ENCODE data around the gene RAD51B. TPM values are rescaled to one million over a fixed set of nuclear protein-coding genes. Genes with fewer than 3 reads are reported as not detected.

RAD51B gene
- total and polyA plus RNA-seq, 4 experiments from 2014 or later = 22.0 to 35.7 (median 31.4) TPM

DNA sequence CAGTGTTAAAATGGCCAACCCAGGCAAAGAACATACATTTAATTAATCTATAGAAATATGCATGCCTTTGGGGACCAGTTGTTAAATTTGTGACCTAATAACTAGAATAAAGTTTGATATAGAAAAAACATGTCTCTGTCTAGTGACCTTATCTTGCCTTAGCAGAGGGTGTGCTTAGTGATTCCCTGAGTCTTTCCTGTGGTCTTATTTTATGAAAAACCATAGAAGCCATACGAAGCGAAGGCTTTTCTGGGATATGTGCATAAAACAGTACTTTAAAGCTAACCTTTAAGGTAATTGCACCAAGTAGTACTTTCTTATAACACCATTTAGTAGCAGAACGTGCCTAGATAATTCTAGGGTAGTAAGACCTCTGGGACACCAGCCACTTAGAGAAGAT is 593.9 kb downstream of the RAD51B start:
- H3K4me3 Mint-ChIP-seq = no peak overlapping the region
- intact Hi-C loops (cut with micrococcal nuclease) = no loop called here
- Histone ChIP-seq H3K4me1 (ENCODE audit: insufficient read depth, low read length) (peaks cover 4% of the 10 kb centered on the region), H3K9me3 (ENCODE audit: control insufficient read depth in 1 of 2, low read length in 2 of 2) (no peaks in the 10 kb centered on the region), H3K27me3 (ENCODE audit: insufficient read depth, low read length) (no peaks in the 10 kb centered on the region), H3K36me3 (ENCODE audit: insufficient read depth, low read length) (no peaks in the 10 kb centered on the region), H3K4me3 (ENCODE audit: low read length in 2 of 2) (no peak overlapping the region), H3K27ac (ENCODE audit: low read depth, low read length) (no peak overlapping the region)
- ChIA-PET POLR2A (ENCODE audit: partially characterized antibody) (interaction anchor here (1.1 to 1.5 kb wide), 2 partner anchors 373 to 375 kb away, joined by 4 read pairs; no protein-coding TSS in a partner anchor), CTCF (ENCODE audit: partially characterized antibody) (no interaction called here)
- H3K36me3 Mint-ChIP-seq = peaks cover 0 to 6% of the 10 kb centered on the region in 2 donors
- no peak overlapping the region for H3K27ac Mint-ChIP-seq
- peaks cover 7 to 18% (median 9%) of the 10 kb centered on the region in 4 donors for H3K4me1 Mint-ChIP-seq
- no peak for DNase-seq
- no peaks in the 10 kb centered on the region for H3K9me3 Mint-ChIP-seq
- no peaks in the 10 kb centered on the region for H3K27me3 Mint-ChIP-seq

DNA sequence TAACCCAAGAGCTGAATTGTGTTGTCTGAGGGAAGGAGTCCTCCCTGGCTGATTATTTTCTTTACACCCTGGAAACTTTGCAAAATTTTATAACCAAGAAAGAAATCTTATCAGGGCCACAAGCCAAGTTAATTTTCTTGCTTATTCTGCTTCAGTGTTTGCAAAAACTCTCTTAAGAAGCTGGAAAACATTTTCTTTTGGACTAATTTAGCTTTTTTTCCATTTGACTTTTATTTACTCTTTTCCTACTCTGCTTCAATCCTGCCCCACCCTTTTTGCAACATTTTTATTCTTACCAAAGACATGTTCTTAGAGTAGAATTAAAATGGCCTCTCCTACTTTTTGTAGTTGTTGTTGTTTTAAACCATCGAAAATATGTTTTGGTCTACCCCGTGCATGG is 594.5 kb downstream of the RAD51B start:
- ChIA-PET CTCF (ENCODE audit: partially characterized antibody) (no interaction called here), POLR2A (ENCODE audit: partially characterized antibody) (interaction anchor here (1.5 kb wide), 1 partner anchor 372 kb away, joined by 4 read pairs; no protein-coding TSS in a partner anchor)
- H3K36me3 ChIP-seq (ENCODE audit: insufficient read depth, low read length) = no peaks in the 10 kb centered on the region
- Mint-ChIP-seq H3K27me3 (no peaks in the 10 kb centered on the region), H3K27ac (no peak overlapping the region), H3K36me3 (peaks cover 0 to 6% of the 10 kb centered on the region in 2 donors), H3K9me3 (no peaks in the 10 kb centered on the region), H3K4me1 (peaks cover 5 to 20% (median 7%) of the 10 kb centered on the region in 4 donors), H3K4me3 (no peak overlapping the region)
- no peak for DNase-seq
- intact Hi-C loops (cut with micrococcal nuclease) = no loop called here
- no peaks in the 10 kb centered on the region for H3K27me3 ChIP-seq (ENCODE audit: insufficient read depth, low read length)
- no peaks in the 10 kb centered on the region for H3K4me1 ChIP-seq (ENCODE audit: insufficient read depth, low read length)
- H3K9me3 ChIP-seq (ENCODE audit: control insufficient read depth in 1 of 2, low read length in 2 of 2) = no peaks in the 10 kb centered on the region
- no peak overlapping the region for H3K27ac ChIP-seq (ENCODE audit: low read depth, low read length)
- no peak overlapping the region for H3K4me3 ChIP-seq (ENCODE audit: low read length in 2 of 2)

DNA sequence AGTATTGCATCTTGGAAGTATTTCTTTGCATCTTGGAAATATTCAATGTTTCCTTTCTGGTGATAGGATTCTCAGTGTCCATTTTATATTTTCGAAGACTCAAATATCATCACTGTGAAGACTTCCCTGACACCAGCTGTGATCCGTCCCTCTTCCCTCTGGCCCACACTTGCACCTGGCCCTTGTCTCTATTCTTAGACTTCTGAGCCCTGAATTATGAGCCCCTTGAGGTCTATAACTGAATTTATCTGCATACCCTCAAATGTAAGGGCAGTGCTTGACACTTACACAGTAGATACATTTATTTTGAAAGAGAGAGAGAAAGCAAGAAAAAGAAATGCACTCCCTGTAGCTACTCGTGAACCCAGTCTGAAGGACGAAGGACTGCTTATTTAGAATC is 596.6 kb downstream of the RAD51B start:
- Histone ChIP-seq H3K36me3 (ENCODE audit: insufficient read depth, low read length) (no peaks in the 10 kb centered on the region), H3K9me3 (ENCODE audit: control insufficient read depth in 1 of 2, low read length in 2 of 2) (no peaks in the 10 kb centered on the region), H3K4me3 (ENCODE audit: low read length in 2 of 2) (no peak overlapping the region), H3K27me3 (ENCODE audit: insufficient read depth, low read length) (no peaks in the 10 kb centered on the region), H3K27ac (ENCODE audit: low read depth, low read length) (no peak overlapping the region), H3K4me1 (ENCODE audit: insufficient read depth, low read length) (peaks cover 6% of the 10 kb centered on the region)
- intact Hi-C loops (cut with micrococcal nuclease) = no loop called here
- no peaks in the 10 kb centered on the region for H3K27me3 Mint-ChIP-seq
- no peaks in the 10 kb centered on the region for H3K9me3 Mint-ChIP-seq
- POLR2A ChIA-PET (ENCODE audit: partially characterized antibody) = interaction anchor here (1.4 kb wide), 1 partner anchor 373 kb away, joined by 3 read pairs; no protein-coding TSS in a partner anchor
- CTCF ChIA-PET (ENCODE audit: partially characterized antibody) = interaction anchor here (1.9 kb wide), 1 partner anchor 401 kb away, joined by 4 read pairs; no protein-coding TSS in a partner anchor
- no peak overlapping the region for H3K27ac Mint-ChIP-seq
- peaks cover 3 to 20% (median 9%) of the 10 kb centered on the region in 4 donors for H3K4me1 Mint-ChIP-seq
- H3K36me3 Mint-ChIP-seq = peaks cover 0 to 6% of the 10 kb centered on the region in 2 donors
- DNase-seq = no peak
- H3K4me3 Mint-ChIP-seq = no peak overlapping the region

DNA sequence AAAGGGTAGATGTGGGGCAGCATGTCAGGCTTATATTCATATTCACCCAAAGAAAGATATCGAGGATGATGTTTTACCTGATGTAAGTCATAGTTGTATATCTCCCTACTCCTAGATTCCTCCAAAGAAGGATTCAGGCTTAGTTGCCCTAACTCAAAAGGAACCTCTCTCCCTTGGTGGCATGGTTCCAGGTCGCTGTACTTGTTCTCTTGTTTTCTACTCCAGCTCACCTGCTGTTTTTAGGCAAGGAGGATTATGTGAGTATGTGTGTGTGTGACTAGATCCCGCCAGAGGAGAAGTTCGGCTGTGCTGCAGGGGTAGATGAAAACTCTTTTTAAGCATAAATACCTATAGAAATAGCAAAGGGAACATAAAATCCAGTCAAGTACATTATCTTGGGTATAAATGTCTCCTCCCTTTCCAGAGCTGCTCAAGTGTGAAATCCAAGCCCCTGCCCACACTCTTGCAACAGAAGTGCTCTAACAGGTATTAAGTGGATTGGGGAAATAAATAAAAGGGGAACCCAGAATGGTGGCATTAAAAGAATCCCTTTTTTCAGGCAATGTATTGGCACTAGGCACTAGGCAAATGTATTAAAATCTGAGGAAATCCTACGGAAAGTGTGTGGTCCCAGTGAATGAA is 597.6 kb downstream of the RAD51B start:
- no peak overlapping the region for H3K4me3 ChIP-seq (ENCODE audit: low read length in 2 of 2)
- CTCF ChIA-PET (ENCODE audit: partially characterized antibody) = interaction anchor here (1.9 kb wide), 1 partner anchor 400 kb away, joined by 4 read pairs; no protein-coding TSS in a partner anchor
- no peaks in the 10 kb centered on the region for H3K27me3 ChIP-seq (ENCODE audit: insufficient read depth, low read length)
- intact Hi-C loops (cut with micrococcal nuclease) = no loop called here
- Mint-ChIP-seq H3K27ac (peak overlapping the region in 1 of 7 donors; percentile 12), H3K9me3 (no peaks in the 10 kb centered on the region), H3K36me3 (peaks cover 0 to 6% of the 10 kb centered on the region in 2 donors), H3K4me1 (peaks cover 3 to 20% (median 9%) of the 10 kb centered on the region in 4 donors), H3K4me3 (no peak overlapping the region), H3K27me3 (no peaks in the 10 kb centered on the region)
- POLR2A ChIA-PET (ENCODE audit: partially characterized antibody) = no interaction called here
- no peak overlapping the region for H3K27ac ChIP-seq (ENCODE audit: low read depth, low read length)
- no peaks in the 10 kb centered on the region for H3K36me3 ChIP-seq (ENCODE audit: insufficient read depth, low read length)
- H3K9me3 ChIP-seq (ENCODE audit: control insufficient read depth in 1 of 2, low read length in 2 of 2) = no peaks in the 10 kb centered on the region
- no peak for DNase-seq
- peaks cover 6% of the 10 kb centered on the region for H3K4me1 ChIP-seq (ENCODE audit: insufficient read depth, low read length)

DNA sequence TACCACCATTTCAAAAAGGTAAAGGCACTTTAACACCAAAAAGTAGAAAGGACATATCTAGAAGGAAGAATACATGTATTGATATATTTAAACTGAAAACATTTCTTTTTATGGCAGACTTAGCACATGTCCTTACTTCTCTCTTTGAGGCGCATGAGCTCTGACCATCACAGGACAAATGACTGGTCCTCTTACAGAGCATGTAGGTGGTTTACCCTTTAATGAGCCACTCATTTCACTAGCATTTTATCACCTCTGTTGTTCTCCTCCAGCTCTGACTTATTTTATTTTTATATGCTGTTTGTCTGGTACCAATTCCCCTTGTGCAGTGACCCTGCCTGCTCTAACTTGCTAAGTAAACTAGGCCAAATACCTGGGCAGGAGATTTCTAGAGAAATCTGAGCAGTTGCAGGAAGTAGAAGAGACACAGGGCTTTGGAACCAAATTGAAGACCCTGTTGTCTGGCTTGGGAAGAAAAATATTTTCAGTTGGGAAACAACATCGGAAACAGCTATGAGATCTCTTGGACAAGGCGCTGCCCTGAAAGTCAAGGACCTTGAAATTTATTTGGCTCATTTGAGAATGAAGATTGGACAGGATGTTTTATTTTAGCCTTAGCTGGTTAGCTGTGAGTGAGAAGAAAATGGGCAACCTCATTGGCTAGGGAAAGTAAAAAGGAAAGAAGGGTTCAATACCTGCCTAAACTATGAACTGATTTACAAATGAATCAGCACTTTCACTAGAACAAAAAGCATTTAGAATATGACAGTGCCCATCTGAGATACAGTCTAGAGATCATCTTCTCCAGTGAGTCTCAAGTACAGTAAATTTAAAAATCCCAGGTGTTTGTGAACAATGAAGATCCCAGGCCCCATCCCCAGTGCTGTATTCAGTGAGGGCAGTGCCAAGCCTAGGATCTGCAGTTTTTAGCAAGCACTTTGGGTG is 598.9 kb downstream of the RAD51B start:
- Mint-ChIP-seq H3K4me3 (no peak overlapping the region), H3K27ac (peak overlapping the region in 1 of 7 donors; percentile 19), H3K9me3 (no peaks in the 10 kb centered on the region), H3K27me3 (no peaks in the 10 kb centered on the region), H3K36me3 (peaks cover 0 to 9% of the 10 kb centered on the region in 2 donors), H3K4me1 (peaks cover 3 to 20% (median 9%) of the 10 kb centered on the region in 4 donors)
- Histone ChIP-seq H3K27ac (ENCODE audit: low read depth, low read length) (no peak overlapping the region), H3K36me3 (ENCODE audit: insufficient read depth, low read length) (no peaks in the 10 kb centered on the region), H3K27me3 (ENCODE audit: insufficient read depth, low read length) (no peaks in the 10 kb centered on the region), H3K4me3 (ENCODE audit: low read length in 2 of 2) (no peak overlapping the region), H3K4me1 (ENCODE audit: insufficient read depth, low read length) (peaks cover 6% of the 10 kb centered on the region), H3K9me3 (ENCODE audit: control insufficient read depth in 1 of 2, low read length in 2 of 2) (no peaks in the 10 kb centered on the region)
- DNase-seq = no peak
- intact Hi-C loops (cut with micrococcal nuclease) = no loop called here
- ChIA-PET CTCF (ENCODE audit: partially characterized antibody) (interaction anchor here (1.5 to 1.9 kb wide), 2 partner anchors 370 to 398 kb away, joined by 4 read pairs; no protein-coding TSS in a partner anchor), POLR2A (ENCODE audit: partially characterized antibody) (no interaction called here)

DNA sequence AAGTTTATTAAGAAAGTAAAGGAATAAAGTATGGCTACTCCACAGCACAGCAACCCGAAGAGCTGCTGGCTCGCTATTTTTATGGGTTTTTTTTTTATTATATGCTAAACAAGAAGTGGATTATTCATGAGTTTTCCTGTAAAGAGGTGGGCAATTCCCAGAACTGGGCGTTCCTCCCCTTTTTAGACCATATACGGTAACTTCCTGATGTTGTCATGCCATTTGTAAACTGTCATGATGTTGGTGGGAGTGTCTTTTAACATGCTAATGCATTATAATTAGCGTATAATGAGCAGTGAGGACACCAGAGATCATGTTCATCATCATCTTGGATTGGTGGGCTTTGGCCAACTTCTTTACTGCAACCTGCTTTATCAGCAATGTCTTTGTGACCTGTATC is 600.8 kb downstream of the RAD51B start:
- H3K36me3 Mint-ChIP-seq = peaks cover 0 to 10% of the 10 kb centered on the region in 2 donors
- intact Hi-C loops (cut with micrococcal nuclease) = no loop called here
- no peak overlapping the region for H3K4me3 ChIP-seq (ENCODE audit: low read length in 2 of 2)
- H3K36me3 ChIP-seq (ENCODE audit: insufficient read depth, low read length) = no peaks in the 10 kb centered on the region
- no peak overlapping the region for H3K4me3 Mint-ChIP-seq
- ChIA-PET CTCF (ENCODE audit: partially characterized antibody) (no interaction called here), POLR2A (ENCODE audit: partially characterized antibody) (no interaction called here)
- no peaks in the 10 kb centered on the region for H3K27me3 ChIP-seq (ENCODE audit: insufficient read depth, low read length)
- no peaks in the 10 kb centered on the region for H3K27me3 Mint-ChIP-seq
- no peaks in the 10 kb centered on the region for H3K9me3 ChIP-seq (ENCODE audit: control insufficient read depth in 1 of 2, low read length in 2 of 2)
- no peak overlapping the region for H3K27ac ChIP-seq (ENCODE audit: low read depth, low read length)
- no peak overlapping the region for H3K27ac Mint-ChIP-seq
- no peak for DNase-seq
- peaks cover 6% of the 10 kb centered on the region for H3K4me1 ChIP-seq (ENCODE audit: insufficient read depth, low read length)
- peaks cover 3 to 19% (median 10%) of the 10 kb centered on the region in 4 donors for H3K4me1 Mint-ChIP-seq
- no peaks in the 10 kb centered on the region for H3K9me3 Mint-ChIP-seq

DNA sequence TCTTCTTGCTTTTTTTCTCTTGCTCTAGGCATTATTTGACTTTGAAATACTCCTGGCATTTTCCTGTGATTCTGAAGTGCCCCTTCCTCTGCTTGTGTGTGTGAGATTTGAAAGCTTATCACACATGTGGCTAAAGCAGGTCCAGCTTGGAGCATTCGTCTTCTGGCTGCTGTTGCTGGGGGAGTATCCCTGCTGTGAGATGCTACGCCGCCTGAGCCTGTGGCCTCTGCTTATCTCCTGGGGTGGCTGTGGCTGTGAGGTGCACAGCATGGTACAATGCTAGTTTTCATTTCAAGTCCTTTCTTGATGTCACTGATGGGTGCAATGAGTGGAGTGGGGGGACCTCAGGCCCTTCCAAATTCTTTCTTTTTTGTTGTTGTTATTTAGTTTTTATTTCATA is 601.5 kb downstream of the RAD51B start:
- peaks cover 0 to 13% of the 10 kb centered on the region in 2 donors for H3K36me3 Mint-ChIP-seq
- Histone ChIP-seq H3K4me3 (ENCODE audit: low read length in 2 of 2) (no peak overlapping the region), H3K4me1 (ENCODE audit: insufficient read depth, low read length) (peaks cover 6% of the 10 kb centered on the region), H3K27me3 (ENCODE audit: insufficient read depth, low read length) (no peaks in the 10 kb centered on the region), H3K27ac (ENCODE audit: low read depth, low read length) (no peak overlapping the region), H3K36me3 (ENCODE audit: insufficient read depth, low read length) (no peaks in the 10 kb centered on the region), H3K9me3 (ENCODE audit: control insufficient read depth in 1 of 2, low read length in 2 of 2) (no peaks in the 10 kb centered on the region)
- H3K4me3 Mint-ChIP-seq = no peak overlapping the region
- ChIA-PET CTCF (ENCODE audit: partially characterized antibody) (no interaction called here), POLR2A (ENCODE audit: partially characterized antibody) (no interaction called here)
- peaks cover 6 to 15% (median 11%) of the 10 kb centered on the region in 4 donors for H3K4me1 Mint-ChIP-seq
- intact Hi-C loops (cut with micrococcal nuclease) = no loop called here
- H3K27me3 Mint-ChIP-seq = no peaks in the 10 kb centered on the region
- H3K9me3 Mint-ChIP-seq = no peaks in the 10 kb centered on the region
- peak overlapping the region in 1 of 7 donors; percentile 25 for H3K27ac Mint-ChIP-seq
- no peak for DNase-seq

Data from CD4-positive, alpha-beta memory T cell (primary cell).